H1 (cell line): ENCODE measurements around the gene PHOSPHO1. TPM values are rescaled to one million over a fixed set of nuclear protein-coding genes. Genes with fewer than 3 reads are reported as not detected.

Experiments
- CTCF ChIA-PET: fragments of 300-600 bp; sonication (Branson Sonifier 250); formaldehyde crosslinking; loops from one replicate; lab custom pipeline; 2021; ENCODE audit not compliant: partially characterized antibody; lab: Charles Lee
- POLR2A ChIA-PET: fragments of 300-600 bp; sonication (Branson Sonifier 250); formaldehyde crosslinking; loops from one replicate; lab custom pipeline; 2021; ENCODE audit warnings: inconsistent platforms; ENCODE audit not compliant: partially characterized antibody; lab: Charles Lee
- DNase-seq, 2 experiments: peaks; one replicate each; pipeline versions ENCODE4 v3.0.0 to v3.0.0-alpha.2; 2010 to 2022; ENCODE audit warnings: low spot score in 2 of 2, low read depth in 1 of 2, mixed read lengths in 1 of 2
- FAIRE-seq: peaks from 2 replicates; lab custom pipeline; 2011; peaks lifted over from hg19 to GRCh38; lab: Jason Lieb, UNC
- H2AFZ ChIP-seq: 2 replicates; pipeline ENCODE4 v1.8.1; 2012; ENCODE audit warnings: low read length, inconsistent platforms
- H2AK5ac ChIP-seq: 2 replicates; pipeline ENCODE4 v1.6.1; 2013; ENCODE audit warnings: low read depth, low read length
- H2BK120ac ChIP-seq: replicated peaks from 2 replicates; pipeline ENCODE3; 2013; ENCODE audit warnings: low read depth, low read length, inconsistent platforms
- H2BK12ac ChIP-seq: 2 replicates; pipeline ENCODE4 v1.6.1; 2013; ENCODE audit warnings: low read depth, low read length
- H2BK15ac ChIP-seq: 2 replicates; pipeline ENCODE4 v1.6.1; 2013; ENCODE audit warnings: low read length
- H2BK20ac ChIP-seq: 2 replicates; pipeline ENCODE4 v1.6.1; 2013; ENCODE audit warnings: low read length
- H2BK5ac ChIP-seq: 2 replicates; pipeline ENCODE4 v1.6.1; 2013; ENCODE audit warnings: low read depth, low read length
- H3K14ac ChIP-seq: 2 replicates; pipeline ENCODE4 v1.6.1; 2013; ENCODE audit warnings: inconsistent platforms; ENCODE audit not compliant: insufficient read length
- H3K18ac ChIP-seq: 2 replicates; pipeline ENCODE4 v1.6.1; 2013; ENCODE audit warnings: low read length; ENCODE audit errors: extremely low read depth
- H3K23ac ChIP-seq: 2 replicates; pipeline ENCODE4 v1.6.1; 2013; ENCODE audit warnings: inconsistent platforms; ENCODE audit not compliant: insufficient read length
- H3K23me2 ChIP-seq: 2 replicates; pipeline ENCODE4 v1.6.1; 2013; ENCODE audit warnings: low read depth, low read length
- H3K27ac ChIP-seq: 2 replicates; pipeline ENCODE4 v1.6.1; 2011; ENCODE audit warnings: low read depth, low read length, inconsistent platforms
- H3K27me3 ChIP-seq, 4 experiments: replicated peaks in 1 of 4; 1 replicate in 1 of 4; 2 replicates in 3 of 4; pipeline versions ENCODE4 v1.6.1 to v1.8.1; 2011 to 2013; ENCODE audit warnings: low read length in 3 of 4, mild to moderate bottlenecking in 3 of 4, inconsistent platforms in 2 of 4, mixed read lengths in 2 of 4, moderate library complexity in 1 of 4; ENCODE audit not compliant: control insufficient read depth in 3 of 4, insufficient read depth in 3 of 4; ENCODE audit errors: extremely low read depth in 1 of 4
- H3K36me3 ChIP-seq, 4 experiments: 2 replicates each; pipeline versions ENCODE4 v1.6.1 to v1.8.1; 2011 to 2013; ENCODE audit warnings: mild to moderate bottlenecking in 4 of 4, low read length in 3 of 4, moderate library complexity in 2 of 4, control low read depth in 1 of 4, inconsistent platforms in 1 of 4; ENCODE audit not compliant: insufficient read depth in 4 of 4, control insufficient read depth in 2 of 4
- H3K4ac ChIP-seq: replicated peaks from 2 replicates; pipeline ENCODE3; 2013; ENCODE audit warnings: low read length, low read depth, mixed read lengths, inconsistent platforms; ENCODE audit not compliant: insufficient read length
- H3K4me1 ChIP-seq, 4 experiments: replicated peaks in 1 of 4; 1 replicate in 1 of 4; 2 replicates in 3 of 4; pipeline versions ENCODE4 v1.6.1 to v1.8.1; 2011 to 2013; ENCODE audit warnings: low read length in 3 of 4, inconsistent platforms in 2 of 4, mixed read lengths in 1 of 4; ENCODE audit not compliant: insufficient read depth in 4 of 4, control insufficient read depth in 3 of 4
- H3K4me2 ChIP-seq, 2 experiments: 2 replicates each; pipeline versions ENCODE4 v1.6.1 to v1.8.1; 2011 to 2013; ENCODE audit warnings: low read depth in 2 of 2, low read length in 2 of 2, control low read depth in 1 of 2, inconsistent platforms in 1 of 2, mild to moderate bottlenecking in 1 of 2; ENCODE audit not compliant: insufficient read depth in 1 of 2
- H3K4me3 ChIP-seq, 4 experiments: fragments of 200-600, 300-600 bp in 1 of 4; sonication (generic), shearing (Covaris generic), sonication (Bioruptor Twin) in 1 of 4; 2 replicates each; pipeline versions ENCODE4 v1.5.1 to v1.8.1; 2011 to 2016; ENCODE audit warnings: low read length in 4 of 4, low read depth in 3 of 4, control low read depth in 2 of 4, inconsistent platforms in 2 of 4, mild to moderate bottlenecking in 2 of 4, mixed read lengths in 1 of 4, moderate library complexity in 1 of 4; ENCODE audit not compliant: insufficient read depth in 2 of 4; ENCODE audit errors: extremely low read depth in 1 of 4
- H3K56ac ChIP-seq: replicated peaks from 2 replicates; pipeline ENCODE3; 2013; ENCODE audit warnings: low read depth, mild to moderate bottlenecking, mixed read lengths, low read length, inconsistent platforms; ENCODE audit not compliant: insufficient read length
- H3K79me1 ChIP-seq: 2 replicates; pipeline ENCODE4 v1.6.1; 2013; ENCODE audit warnings: low read depth, low read length, control low read depth
- H3K79me2 ChIP-seq, 2 experiments: 2 replicates each; pipeline versions ENCODE4 v1.6.1 to v1.8.1; 2012 to 2013; ENCODE audit warnings: low read length in 2 of 2, mild to moderate bottlenecking in 2 of 2, inconsistent platforms in 1 of 2; ENCODE audit not compliant: insufficient read depth in 2 of 2, control insufficient read depth in 1 of 2
- H3K9ac ChIP-seq, 4 experiments: replicated peaks in 1 of 4; 1 replicate in 1 of 4; 2 replicates in 3 of 4; pipeline versions ENCODE4 v1.6.1 to v1.8.1; 2011 to 2013; ENCODE audit warnings: low read depth in 3 of 4, low read length in 3 of 4, control low read depth in 2 of 4, mild to moderate bottlenecking in 2 of 4, moderate library complexity in 2 of 4, inconsistent platforms in 1 of 4; ENCODE audit errors: extremely low read depth in 1 of 4
- H3K9me3 ChIP-seq, 2 experiments: 2 replicates each; pipeline versions ENCODE4 v1.6.1 to v1.8.1; 2012 to 2013; ENCODE audit warnings: mild to moderate bottlenecking in 2 of 2, moderate library complexity in 2 of 2, control low read depth in 1 of 2, inconsistent platforms in 1 of 2, low read depth in 1 of 2, low read length in 1 of 2, mixed read lengths in 1 of 2; ENCODE audit not compliant: insufficient read depth in 2 of 2
- H4K20me1 ChIP-seq, 2 experiments: replicated peaks in 1 of 2; 2 replicates each; pipeline versions ENCODE3 to v1.8.1; 2011 to 2013; ENCODE audit warnings: inconsistent platforms in 2 of 2, low read length in 2 of 2, mild to moderate bottlenecking in 1 of 2; ENCODE audit not compliant: insufficient read depth in 2 of 2, control insufficient read depth in 1 of 2
- H4K5ac ChIP-seq: 2 replicates; pipeline ENCODE4 v1.6.1; 2013; ENCODE audit warnings: low read length, low read depth, mixed read lengths, inconsistent platforms; ENCODE audit not compliant: insufficient read length
- H4K8ac ChIP-seq: 2 replicates; pipeline ENCODE4 v1.8.0; 2013; ENCODE audit warnings: mild to moderate bottlenecking, moderate library complexity, low read length, inconsistent platforms; ENCODE audit not compliant: insufficient read depth; ENCODE audit errors: extremely low read depth
- H4K91ac ChIP-seq: replicated peaks from 2 replicates; pipeline ENCODE3; 2013; ENCODE audit warnings: low read length, mixed read lengths, inconsistent platforms; ENCODE audit not compliant: insufficient read length
- GABPA ChIP-seq: IDR thresholded peaks from 2 replicates; pipeline ENCODE4 v1.6.1; 2011; ENCODE audit warnings: mild to moderate bottlenecking, low read length, moderate library complexity, borderline replicate concordance; ENCODE audit not compliant: insufficient read depth
- HDAC6 ChIP-seq: IDR thresholded peaks from one replicate; pipeline ENCODE4 v1.7.1; 2012; ENCODE audit warnings: low read depth, mild to moderate bottlenecking, inconsistent platforms, low read length, moderate library complexity
- KDM1A ChIP-seq: fragments of 200-600, 300-600 bp; sonication (generic); IDR thresholded peaks from 2 replicates; pipeline ENCODE4 v1.7.1; 2016; ENCODE audit warnings: mild to moderate bottlenecking, low read length, borderline replicate concordance
- NANOG ChIP-seq: IDR thresholded peaks from 2 replicates; pipeline ENCODE4 v1.6.1; 2011; ENCODE audit warnings: low read length, low read depth, mild to moderate bottlenecking, inconsistent platforms; ENCODE audit not compliant: insufficient read depth, poor library complexity, severe bottlenecking
- RAD21 ChIP-seq, 2 experiments: IDR thresholded peaks in 1 of 2; conservative IDR thresholded peaks in 1 of 2; 2 replicates each; pipeline ENCODE4 v1.6.1; 2011; ENCODE audit warnings: low read depth in 2 of 2, low read length in 2 of 2, improper control_type of control experiment in 1 of 2, inconsistent platforms in 1 of 2, mild to moderate bottlenecking in 1 of 2, moderate library complexity in 1 of 2
- RBBP5 ChIP-seq: IDR thresholded peaks from 2 replicates; pipeline ENCODE4 v1.7.1; 2012; ENCODE audit warnings: low read depth, mild to moderate bottlenecking, inconsistent platforms, low read length, moderate library complexity, borderline replicate concordance
- SP1 ChIP-seq: IDR thresholded peaks from 2 replicates; pipeline ENCODE4 v1.6.1; 2011; ENCODE audit warnings: low read depth, low read length
- SRF ChIP-seq: IDR thresholded peaks from 2 replicates; pipeline ENCODE4 v1.6.1; 2011; ENCODE audit warnings: mild to moderate bottlenecking, low read depth, low read length, moderate library complexity
- TAF1 ChIP-seq: IDR thresholded peaks from 2 replicates; pipeline ENCODE4 v1.6.1; 2011; ENCODE audit warnings: mild to moderate bottlenecking, low read depth, low read length
- WGBS, 2 experiments: shearing (Covaris generic) in 1 of 2; methylation state at CpG; one replicate each; pipeline versions ENCODE4 v1.1.6 to v1.1.7; 2013 to 2015; ENCODE audit warnings: low lambda C conversion rate in 2 of 2, mixed read lengths in 2 of 2, inconsistent platforms in 1 of 2, low coverage in 1 of 2, missing lambda C conversion rate in 1 of 2; ENCODE audit not compliant: insufficient replicate concordance in 2 of 2, insufficient coverage in 1 of 2, insufficient read length in 1 of 2; ENCODE audit errors: extremely low coverage in 1 of 2, missing lambda C conversion rate in 1 of 2; 5-methylcytosine and 5-hydroxymethylcytosine counted together
- polyA plus RNA-seq, 7 experiments: library from polyadenylated mRNA; depleted of rRNA in 3 of 7; stranded (reverse) in 5 of 7; unstranded in 2 of 7; fragments of >200 nt in 5 of 7; fragments of 200-250 nt in 2 of 7; gene quantifications; 1 replicate in 5 of 7; 2 replicates in 1 of 7; 4 replicates in 1 of 7; pipeline versions ENCODE4 v1.2.1 to v1.2.3, GENCODE V29; 2011 to 2013; ENCODE audit warnings: missing spikeins in 2 of 7, mixed read lengths in 2 of 7
- total RNA-seq: library from RNA; stranded (reverse); fragmentation: NEBNext Ultra II Directional; extraction: Animal tissue kit (Norgen Biotek cat#: 25700); gene quantifications from 2 replicates; pipeline ENCODE4 v1.2.1, GENCODE V29; 2021

PHOSPHO1 gene
- total and polyA plus RNA-seq, 2 of the 8 experiments (the other 6 are each of a cell fraction or from before 2014, with no cell fraction given) = 0.34 to 0.45 TPM

DNA sequence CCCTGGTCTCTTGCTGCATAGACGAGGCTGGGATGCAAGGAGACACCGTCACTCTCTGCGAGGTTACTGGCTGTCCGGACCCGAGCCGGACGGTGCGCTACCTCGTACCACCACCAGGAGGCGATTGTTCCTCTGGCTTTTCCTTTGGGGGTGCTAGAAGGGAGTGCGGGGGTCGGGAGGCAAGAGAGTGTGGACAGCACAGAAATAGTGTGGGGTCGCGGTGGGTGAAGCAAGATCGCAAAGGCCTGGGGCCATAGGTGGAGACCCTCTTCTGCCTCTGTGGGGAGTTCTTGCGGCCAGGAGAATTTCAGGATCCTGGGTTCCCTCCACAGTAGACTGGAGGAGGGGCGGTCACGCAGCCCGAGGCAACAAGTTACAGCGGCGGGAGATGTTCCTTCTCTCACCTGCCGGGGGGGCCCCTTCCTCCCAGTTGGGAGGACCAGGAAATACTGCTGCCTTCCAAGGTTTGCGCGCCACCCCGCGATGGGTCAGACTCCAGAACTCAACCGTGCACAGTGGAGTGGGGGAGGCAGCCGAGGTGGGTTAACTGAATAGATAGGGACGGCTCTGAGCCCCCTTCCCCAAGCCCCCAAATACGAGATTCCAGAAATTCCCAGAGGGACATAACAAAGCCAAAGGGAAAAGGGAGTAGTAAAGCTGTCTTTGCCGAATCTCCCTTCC lies 6.9 kb downstream of the PHOSPHO1 start:
- peak overlapping the region; percentile 13; the same call in 1 of the 2 replicates for H3K18ac ChIP-seq
- H3K36me3 ChIP-seq = no peaks in the 10 kb centered on the region
- H2BK20ac ChIP-seq = no peak overlapping the region
- H3K56ac ChIP-seq = no peak overlapping the region
- H3K14ac ChIP-seq = no peak overlapping the region
- peak overlapping the region; percentile 45; the same call in 1 of the 2 replicates for H4K8ac ChIP-seq
- H3K23me2 ChIP-seq = peaks cover 17% of the 10 kb centered on the region; the same call in 1 of the 2 replicates
- H3K4me3 ChIP-seq = peak overlapping the region; percentile 34 to 63 (median 55)
- no peak overlapping the region for H2BK120ac ChIP-seq
- no peak overlapping the region for H2BK12ac ChIP-seq
- peaks cover 0 to 3% of the 10 kb centered on the region in 2 experiments for H4K20me1 ChIP-seq
- no peak overlapping the region for H2BK15ac ChIP-seq
- DNase-seq = peak in 1 of 2 experiments; percentile 97
- H2AFZ ChIP-seq = no peak overlapping the region; the same call in 1 of the 2 replicates
- H4K5ac ChIP-seq = no peak overlapping the region
- no peak overlapping the region for H2AK5ac ChIP-seq
- H3K79me1 ChIP-seq = no peaks in the 10 kb centered on the region
- peak overlapping the region; percentile 78 to 95 for H3K4me2 ChIP-seq
- H3K79me2 ChIP-seq = no peaks in the 10 kb centered on the region
- no peak overlapping the region for H2BK5ac ChIP-seq
- POLR2A ChIA-PET = interaction anchor here (1.0 to 2.6 kb wide), 6 partner anchors 11 to 168 kb away, joined by 3 to 13 read pairs (median 5); no protein-coding TSS in a partner anchor
- peaks cover 19 to 54% (median 43%) of the 10 kb centered on the region in 4 experiments for H3K27me3 ChIP-seq
- no peaks in the 10 kb centered on the region for H3K9me3 ChIP-seq
- H3K27ac ChIP-seq = no peak overlapping the region
- H3K4ac ChIP-seq = no peak overlapping the region
- H3K9ac ChIP-seq = no peak overlapping the region; a peak in 1 of 7 replicates
- no peak overlapping the region for H3K23ac ChIP-seq
- FAIRE-seq = no peak
- H3K4me1 ChIP-seq = peaks cover 0 to 8% (median 6%) of the 10 kb centered on the region in 4 experiments; a peak in 4 of 7 replicates
- no peak overlapping the region for H4K91ac ChIP-seq
- CTCF ChIA-PET = interaction anchor here (0.6 to 6.5 kb wide), 23 partner anchors 10 to 1963 kb away, joined by 3 to 43 read pairs (median 3); no protein-coding TSS in a partner anchor
- 5% methylated on average over 25 of the region's 31 CpGs; no CpG with 5 or more reads in 1 of the 2 experiments for WGBS, 2 experiments
- TF ChIP-seq RAD21 (IDR thresholded peaks at IDR 0.05 in 1 of 2, conservative IDR thresholded peaks at IDR 0.05 in 1 of 2; ENCODE audit: low read depth in 2 of 2, low read length in 2 of 2) (peak; percentile 50 to 65), HDAC6 (no peak), GABPA (peak; percentile 18; the same call in 1 of the 2 replicates), NANOG (no peak), KDM1A (peak; percentile 5; the same call in 1 of the 2 replicates), SP1 (no peak), TAF1 (no peak), RBBP5 (0 out of 2 replicates have a peak, but pooled peaks have one; percentile 16), SRF (no peak)
